GM19397 (cell line): ENCODE measurements around the gene TRERF1.
"Not testable (repeated sequence)": the region's sequence is repeated elsewhere in the genome, so short reads cannot be mapped to it uniquely, and the experiment has no call there.

Source experiments
- ATAC-seq: cut with Tn5 transposase; IDR thresholded peaks from one replicate; pipeline ENCODE4 v1.9.1; 2021; ENCODE audit warnings: mild to moderate bottlenecking, moderate library complexity; ENCODE audit not compliant: unreplicated experiment

Gene TRERF1

DNA sequence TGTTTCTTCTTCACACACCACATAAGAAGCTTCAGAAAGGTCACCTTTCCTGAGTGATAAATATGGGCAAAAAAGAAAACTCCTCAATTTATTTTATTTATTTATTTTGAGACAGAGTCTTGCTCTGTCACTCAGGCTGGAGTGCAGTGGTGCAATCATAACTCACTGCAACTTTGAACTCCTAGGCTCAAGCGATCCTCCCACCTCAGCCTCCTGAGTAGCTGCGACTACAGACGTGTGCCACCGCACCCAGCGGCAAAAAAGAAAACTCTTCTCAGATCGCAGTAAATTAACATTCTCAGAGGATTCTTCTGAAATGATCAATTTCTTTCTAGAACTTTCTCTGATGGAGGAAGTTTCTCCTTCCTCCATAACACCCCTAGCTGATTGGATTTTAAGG, 111.2 kb downstream of the TRERF1 start:
- ATAC-seq, result no peak

DNA sequence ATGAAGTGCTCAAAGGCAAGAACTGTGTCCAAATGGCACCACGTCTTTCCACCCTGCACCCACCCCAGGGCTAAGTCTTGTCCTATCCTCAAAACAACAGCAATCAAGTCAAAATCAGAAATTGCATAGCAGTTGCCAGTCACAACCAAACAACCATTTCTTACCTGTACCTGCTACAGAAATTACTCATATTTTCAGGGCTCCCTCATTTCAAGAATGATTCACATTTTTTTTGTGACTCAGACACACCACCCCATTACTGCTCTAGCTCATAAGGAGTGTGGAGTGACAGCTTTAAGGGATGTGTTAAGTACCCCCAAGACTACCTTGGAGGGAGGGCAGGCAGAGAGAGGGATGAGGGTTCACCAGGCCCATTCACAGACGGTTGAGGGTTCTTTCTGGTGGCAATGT, 111.7 kb downstream of the TRERF1 start:
- peak; percentile 48 for ATAC-seq

GRCh38 chr6:42338744-42339222, 112.9 kb downstream of the TRERF1 start:
- no peak for ATAC-seq

- no peak for ATAC-seq
Measured at GRCh38 chr6:42337985-42338743, 113.6 kb downstream of the TRERF1 start.

GRCh38 chr6:42336431-42336830, 115.3 kb downstream of the TRERF1 start:
- no peak for ATAC-seq

DNA sequence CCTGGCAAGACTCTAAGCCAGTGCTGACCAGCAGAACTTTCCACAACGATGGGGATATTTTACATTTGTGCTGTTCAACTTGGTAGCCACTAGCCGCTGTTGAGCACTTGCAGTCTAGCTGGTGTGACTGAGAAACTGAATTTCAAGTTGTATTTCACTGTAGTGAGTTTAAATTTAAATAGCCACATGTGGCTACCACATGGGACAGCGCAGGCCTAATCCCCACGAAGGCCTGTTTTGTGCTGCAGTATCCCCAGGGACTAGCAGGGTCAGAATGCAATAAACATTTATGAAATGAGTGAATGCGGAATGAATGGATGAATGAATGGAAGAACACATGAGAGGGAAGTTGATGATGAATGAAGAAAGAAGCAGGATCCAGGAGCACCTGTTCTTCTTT, 115.8 kb downstream of the TRERF1 start:
- ATAC-seq, result no peak

DNA sequence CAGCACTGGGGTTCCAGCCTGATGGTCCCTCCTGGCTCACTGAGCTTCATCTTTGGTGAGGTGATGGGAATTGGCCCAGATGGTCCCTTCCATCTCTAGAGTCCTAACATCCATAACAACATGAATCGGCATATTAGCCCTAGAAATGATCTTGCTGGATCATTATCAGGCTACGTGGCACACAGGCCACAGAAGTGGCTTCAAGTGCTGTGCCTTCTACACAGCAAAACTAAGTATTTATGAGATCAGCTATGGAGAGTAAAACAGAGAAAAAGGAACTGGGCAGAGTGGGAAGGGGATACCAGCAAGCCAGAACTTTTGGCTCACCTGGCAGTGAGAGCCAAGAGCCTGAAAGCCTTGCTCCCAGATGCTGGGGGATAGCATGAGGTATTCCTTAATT, 116.9 kb downstream of the TRERF1 start:
- no peak for ATAC-seq

GRCh38 chr6:42333612-42334011, 118.1 kb downstream of the TRERF1 start:
- ATAC-seq, result no peak

GRCh38 chr6:42332916-42333315, 118.8 kb downstream of the TRERF1 start:
- ATAC-seq, result no peak

GRCh38 chr6:42331019-42331418, 120.7 kb downstream of the TRERF1 start:
- ATAC-seq, result no peak

- no peak for ATAC-seq
Measured at GRCh38 chr6:42326248-42326647, 125.5 kb downstream of the TRERF1 start.

GRCh38 chr6:42324656-42325324, 126.9 kb downstream of the TRERF1 start:
- not testable (repeated sequence) for ATAC-seq

- ATAC-seq, result no peak
Measured at GRCh38 chr6:42322676-42323075, 129.1 kb downstream of the TRERF1 start.

- no peak for ATAC-seq
Measured at GRCh38 chr6:42321976-42322375, 129.8 kb downstream of the TRERF1 start.

DNA sequence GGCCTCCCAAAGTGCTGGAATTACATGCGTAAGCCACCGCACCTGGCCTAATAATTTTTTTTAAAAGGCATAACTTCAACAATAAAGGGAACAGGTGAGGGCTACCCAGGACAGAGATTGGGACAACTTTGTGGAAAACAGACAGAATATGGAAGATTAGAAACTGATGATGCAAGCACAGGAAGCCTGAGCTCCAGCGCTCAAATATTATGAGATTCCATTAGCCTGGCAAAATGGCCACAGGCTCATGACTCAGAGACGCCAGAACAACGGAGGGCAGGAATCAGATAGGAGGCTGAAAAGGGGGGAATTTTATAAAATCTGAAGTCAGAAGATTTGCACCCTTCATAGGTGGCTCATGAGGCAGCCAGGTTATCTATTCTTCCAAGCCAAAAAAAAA, 131.0 kb downstream of the TRERF1 start:
- ATAC-seq, result no peak

DNA sequence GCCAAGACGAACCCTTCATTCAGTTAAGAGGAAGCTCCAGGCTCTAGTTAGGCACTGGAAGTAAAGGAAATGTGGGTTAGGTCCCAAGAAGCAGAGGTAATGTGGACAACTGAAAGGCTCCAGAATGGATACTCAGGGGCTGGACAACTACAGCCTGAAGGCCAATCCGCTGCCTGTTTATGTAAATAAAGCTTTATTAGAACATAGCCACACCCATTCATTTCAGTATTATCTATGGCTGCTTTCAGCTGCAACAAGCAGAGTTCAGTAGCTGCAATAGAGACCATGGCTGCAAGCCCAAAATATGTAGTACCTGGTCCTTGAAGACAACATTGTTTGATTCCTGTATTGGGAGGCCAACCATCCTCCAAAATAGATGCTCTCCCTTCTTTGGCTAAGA, 133.2 kb downstream of the TRERF1 start:
- no peak for ATAC-seq

- no peak for ATAC-seq
Measured at GRCh38 chr6:42316981-42317380, 134.7 kb downstream of the TRERF1 start.

GRCh38 chr6:42315991-42316970, 135.4 kb downstream of the TRERF1 start:
- ATAC-seq, result no peak

DNA sequence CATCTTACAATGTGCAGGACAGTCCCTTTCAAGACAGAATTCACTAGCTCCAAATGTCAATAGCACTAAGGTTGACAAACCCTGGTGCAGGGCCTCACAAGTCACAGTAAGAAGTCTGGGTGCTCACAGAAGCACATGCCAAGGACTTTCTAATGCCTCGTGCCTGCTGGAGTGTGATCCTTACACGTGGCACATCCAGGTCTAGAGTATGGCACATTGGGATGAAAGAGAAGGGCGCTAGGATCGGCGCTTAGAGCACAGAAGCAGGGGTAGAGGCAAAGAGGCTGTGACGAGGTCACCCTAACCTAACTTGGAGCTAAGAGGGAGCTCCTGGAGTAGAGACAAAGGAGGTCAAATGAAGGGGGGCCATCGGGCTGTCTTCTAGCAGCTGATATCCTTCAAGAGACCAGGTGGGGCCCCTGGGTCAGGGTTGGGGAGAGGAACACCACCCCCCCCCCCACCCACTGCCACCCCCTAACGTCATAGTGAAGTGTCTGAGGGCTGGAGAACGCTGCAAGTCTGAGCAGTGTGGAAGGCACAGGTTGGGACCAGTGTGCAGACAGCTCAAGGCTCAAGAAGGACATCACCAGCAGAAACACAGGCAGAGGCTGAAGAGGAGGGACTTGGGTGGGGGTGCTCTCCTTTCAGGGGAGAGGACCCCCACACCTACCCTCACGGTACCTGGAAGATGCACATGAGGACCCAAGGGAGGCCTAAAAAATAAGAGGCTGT, 136.3 kb downstream of the TRERF1 start:
- ATAC-seq, result no peak

DNA sequence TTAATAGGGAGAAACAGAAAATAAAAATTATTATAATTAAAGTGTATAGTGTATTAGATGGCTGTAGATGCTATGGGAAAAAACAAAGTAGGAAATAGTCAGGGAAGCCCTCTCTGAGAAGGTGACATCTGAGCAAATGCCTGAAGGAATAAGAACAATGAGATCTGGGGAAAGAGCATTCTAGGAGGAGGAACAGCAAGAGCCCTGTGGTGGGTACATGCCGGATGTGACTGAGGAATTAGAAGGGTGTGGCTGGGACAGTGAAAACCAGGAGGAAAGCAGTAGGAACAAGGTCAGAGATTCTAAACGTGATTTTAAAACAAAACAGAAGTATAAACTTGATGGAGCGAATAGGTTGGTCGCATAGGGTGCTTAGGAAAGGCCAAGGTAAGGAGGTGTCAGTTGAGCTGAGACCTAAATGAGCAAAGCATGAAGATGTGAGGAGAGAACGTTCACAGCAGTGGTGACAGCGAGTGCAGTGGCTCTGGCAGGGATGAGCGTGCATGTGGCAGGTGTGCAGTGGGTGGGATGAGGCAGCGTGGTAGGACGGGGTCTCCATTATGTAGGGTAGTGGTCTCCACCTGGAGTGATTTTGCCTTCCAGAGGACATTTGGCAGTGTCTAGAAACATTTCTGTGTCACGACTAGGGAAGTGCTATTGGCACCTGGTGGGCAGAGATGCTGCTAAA, 137.0 kb downstream of the TRERF1 start:
- ATAC-seq, result no peak
